Spinal cord (tissue), 10 donors: ENCODE results near the gene USP47. TPM values are rescaled to one million over a fixed set of nuclear protein-coding genes. Genes with fewer than 3 reads are reported as not detected.

Experiments used
- DNase-seq, 6 donors: peaks; one replicate each; pipeline versions ENCODE4 v3.0.0 to v3.0.0-alpha.2; 2013 to 2015; ENCODE audit warnings: low spot score in 6 of 6, low read depth in 4 of 6
- H3K27ac ChIP-seq: one replicate; pipeline ENCODE4 v1.5.1; 2013; ENCODE audit warnings: low read depth, low read length, control low read depth
- H3K27me3 ChIP-seq: one replicate; pipeline ENCODE4 v1.6.1; 2013; ENCODE audit warnings: low read length; ENCODE audit not compliant: control insufficient read depth, insufficient read depth
- H3K36me3 ChIP-seq: one replicate; pipeline ENCODE4 v1.6.1; 2013; ENCODE audit warnings: low read length; ENCODE audit not compliant: control insufficient read depth, insufficient read depth
- H3K4me1 ChIP-seq: one replicate; pipeline ENCODE4 v1.6.1; 2013; ENCODE audit warnings: low read length; ENCODE audit not compliant: control insufficient read depth, insufficient read depth
- H3K4me3 ChIP-seq: one replicate; pipeline ENCODE4 v1.5.1; 2013; ENCODE audit warnings: low read depth, low read length, control low read depth
- H3K9me3 ChIP-seq: one replicate; pipeline ENCODE4 v1.6.1; 2013; ENCODE audit warnings: low read length; ENCODE audit not compliant: control insufficient read depth, insufficient read depth
- WGBS: methylation state at CpG from one replicate; pipeline ENCODE4 v1.1.5; 2013; ENCODE audit warnings: missing lambda C conversion rate; ENCODE audit not compliant: insufficient coverage; 5-methylcytosine and 5-hydroxymethylcytosine counted together
- long read RNA-seq, 4 donors: transcript quantifications; one replicate each; lab custom pipeline, GENCODE V29; 2026
- polyA plus RNA-seq, 2 donors: library from polyadenylated mRNA; unstranded; fragments of 120-200 nt; gene quantifications; one replicate each; pipeline ENCODE4 v1.2.1, GENCODE V29; 2013; ENCODE audit not compliant: insufficient read length in 2 of 2
- total RNA-seq, 2 donors: library from RNA; depleted of rRNA in 1 of 2; stranded (reverse); fragments of 120-200 nt in 1 of 2; fragments of >200 nt in 1 of 2; gene quantifications; one replicate each; pipeline versions ENCODE4 v1.2.3 to v1.2.4, GENCODE V29; 2013 to 2014
- donor health status: healthy.

Gene USP47, protein sequence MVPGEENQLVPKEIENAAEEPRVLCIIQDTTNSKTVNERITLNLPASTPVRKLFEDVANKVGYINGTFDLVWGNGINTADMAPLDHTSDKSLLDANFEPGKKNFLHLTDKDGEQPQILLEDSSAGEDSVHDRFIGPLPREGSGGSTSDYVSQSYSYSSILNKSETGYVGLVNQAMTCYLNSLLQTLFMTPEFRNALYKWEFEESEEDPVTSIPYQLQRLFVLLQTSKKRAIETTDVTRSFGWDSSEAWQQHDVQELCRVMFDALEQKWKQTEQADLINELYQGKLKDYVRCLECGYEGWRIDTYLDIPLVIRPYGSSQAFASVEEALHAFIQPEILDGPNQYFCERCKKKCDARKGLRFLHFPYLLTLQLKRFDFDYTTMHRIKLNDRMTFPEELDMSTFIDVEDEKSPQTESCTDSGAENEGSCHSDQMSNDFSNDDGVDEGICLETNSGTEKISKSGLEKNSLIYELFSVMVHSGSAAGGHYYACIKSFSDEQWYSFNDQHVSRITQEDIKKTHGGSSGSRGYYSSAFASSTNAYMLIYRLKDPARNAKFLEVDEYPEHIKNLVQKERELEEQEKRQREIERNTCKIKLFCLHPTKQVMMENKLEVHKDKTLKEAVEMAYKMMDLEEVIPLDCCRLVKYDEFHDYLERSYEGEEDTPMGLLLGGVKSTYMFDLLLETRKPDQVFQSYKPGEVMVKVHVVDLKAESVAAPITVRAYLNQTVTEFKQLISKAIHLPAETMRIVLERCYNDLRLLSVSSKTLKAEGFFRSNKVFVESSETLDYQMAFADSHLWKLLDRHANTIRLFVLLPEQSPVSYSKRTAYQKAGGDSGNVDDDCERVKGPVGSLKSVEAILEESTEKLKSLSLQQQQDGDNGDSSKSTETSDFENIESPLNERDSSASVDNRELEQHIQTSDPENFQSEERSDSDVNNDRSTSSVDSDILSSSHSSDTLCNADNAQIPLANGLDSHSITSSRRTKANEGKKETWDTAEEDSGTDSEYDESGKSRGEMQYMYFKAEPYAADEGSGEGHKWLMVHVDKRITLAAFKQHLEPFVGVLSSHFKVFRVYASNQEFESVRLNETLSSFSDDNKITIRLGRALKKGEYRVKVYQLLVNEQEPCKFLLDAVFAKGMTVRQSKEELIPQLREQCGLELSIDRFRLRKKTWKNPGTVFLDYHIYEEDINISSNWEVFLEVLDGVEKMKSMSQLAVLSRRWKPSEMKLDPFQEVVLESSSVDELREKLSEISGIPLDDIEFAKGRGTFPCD (N-terminal part only)
- 100 to 1,000 TPM in 1 of 2 donors, 10 to 100 TPM in 1; 91.4 to 119 TPM for total RNA-seq
- 10 to 100 TPM; 74.2 to 89.1 TPM for polyA plus RNA-seq
- long read RNA-seq, donor 1, full-length matches to known transcripts = 2 of 261 reads
- long read RNA-seq, donor 1, partial matches to known transcripts = 172 of 261 reads
- long read RNA-seq, donor 1, other reads (novel, unspliced or antisense) = 87 of 261 reads
- long read RNA-seq, donor 2, partial matches to known transcripts = 0 of 2 reads
- long read RNA-seq, donor 2, other reads (novel, unspliced or antisense) = 0 of 2 reads
- long read RNA-seq, donor 3, full-length matches to known transcripts = 2 of 2 reads
- long read RNA-seq, donor 3, partial matches to known transcripts = 0 of 2 reads
- long read RNA-seq, donor 3, other reads (novel, unspliced or antisense) = 0 of 2 reads
- long read RNA-seq, donor 4, full-length matches to known transcripts = 11 of 51 reads
- long read RNA-seq, donor 4, partial matches to known transcripts = 40 of 51 reads
- long read RNA-seq, donor 4, other reads (novel, unspliced or antisense) = 0 of 51 reads

DNA sequence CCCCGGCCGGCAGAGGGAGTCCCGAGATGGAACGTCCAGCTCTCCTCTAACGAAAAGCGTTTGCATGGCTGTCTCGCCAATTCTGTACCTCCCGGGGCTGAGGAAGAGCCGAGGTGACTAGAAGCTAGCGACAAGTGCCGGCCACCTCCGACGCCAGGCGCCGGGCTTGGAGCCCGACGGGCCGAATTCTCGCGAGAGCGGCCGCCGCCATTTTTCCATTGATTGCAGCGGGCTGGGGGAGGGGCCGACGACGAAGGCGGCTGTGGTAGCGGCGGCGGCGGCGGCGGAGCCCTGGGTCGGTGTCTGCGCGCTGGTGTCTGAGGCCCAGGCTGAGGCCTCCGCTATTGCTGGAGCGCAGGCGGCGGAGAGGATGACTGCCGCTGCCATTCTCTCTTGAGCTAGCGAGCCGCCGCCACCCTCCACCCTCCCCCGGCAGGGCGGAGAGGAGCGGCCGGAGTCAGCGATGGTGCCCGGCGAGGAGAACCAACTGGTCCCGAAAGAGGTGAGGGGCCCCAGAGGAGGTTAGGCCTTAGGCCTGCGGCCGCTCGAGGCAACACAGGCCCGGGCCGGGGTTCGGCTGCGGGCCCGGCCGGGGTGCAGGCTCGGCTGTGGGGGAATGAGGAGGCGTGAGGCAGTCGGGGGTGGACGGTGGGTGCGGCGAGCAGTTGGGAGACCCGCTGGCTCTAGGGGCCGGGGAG, at the start of gene USP47:
USP47 (plus strand) TSS at position 250 of the 698 bp plus-strand sequence; CDS start at position 464, 214 bp downstream.
- DNase-seq = peak; percentile 83 to 97 (median 87)
- H3K27ac ChIP-seq = peak within 1 kb of the TSS; percentile 99

GRCh38 chr11:11793073-11793472, 48.7 kb upstream of the USP47 start:
- WGBS = 60% methylated on average over 1 of the region's 2 CpGs

More for the DNA sequence above, at the start of gene USP47:
- Histone ChIP-seq H3K36me3 (no peaks in the 10 kb centered on the region), H3K4me3 (peak within 1 kb of the TSS; percentile 80), H3K4me1 (peaks cover 7% of the 10 kb centered on the region), H3K9me3 (no peaks in the 10 kb centered on the region), H3K27me3 (no peaks in the 10 kb centered on the region)
- under 1% methylated on average over 70 of the region's 70 CpGs for WGBS

GRCh38 chr11:11798586-11799438, 43.0 kb upstream of the USP47 start:
- Histone ChIP-seq H3K4me3 (no peak overlapping the region), H3K27me3 (no peaks in the 10 kb centered on the region), H3K4me1 (no peaks in the 10 kb centered on the region), H3K27ac (no peak overlapping the region), H3K36me3 (no peaks in the 10 kb centered on the region), H3K9me3 (no peaks in the 10 kb centered on the region)
- WGBS = 100% methylated on average over 1 of the region's 5 CpGs
- DNase-seq = peak in 5 of 6 donors; percentile 47 to 92 (median 53)

More at GRCh38 chr11:11793073-11793472, 48.7 kb upstream of the USP47 start:
- Histone ChIP-seq H3K27ac (no peak overlapping the region), H3K4me3 (no peak overlapping the region), H3K9me3 (no peaks in the 10 kb centered on the region), H3K27me3 (no peaks in the 10 kb centered on the region), H3K4me1 (no peaks in the 10 kb centered on the region), H3K36me3 (no peaks in the 10 kb centered on the region)
- no peak for DNase-seq

- H3K9me3 ChIP-seq = no peaks in the 10 kb centered on the region
- H3K36me3 ChIP-seq = no peaks in the 10 kb centered on the region
- H3K27me3 ChIP-seq = no peaks in the 10 kb centered on the region
- no peak overlapping the region for H3K4me3 ChIP-seq
- DNase-seq = no peak
- no peak overlapping the region for H3K27ac ChIP-seq
- no CpG with 5 or more reads among the region's 1 CpG for WGBS
- no peaks in the 10 kb centered on the region for H3K4me1 ChIP-seq
These were observed 36.5 kb upstream of the USP47 start for GRCh38 chr11:11805228-11805627.

- Histone ChIP-seq H3K9me3 (no peaks in the 10 kb centered on the region), H3K27ac (peak overlapping the region; percentile 3), H3K27me3 (no peaks in the 10 kb centered on the region), H3K4me3 (no peak overlapping the region), H3K4me1 (no peaks in the 10 kb centered on the region), H3K36me3 (no peaks in the 10 kb centered on the region)
- DNase-seq = no peak
- WGBS = 100% methylated on average over 1 of the region's 3 CpGs
These were observed 35.7 kb upstream of the USP47 start for GRCh38 chr11:11806074-11806473.

DNA sequence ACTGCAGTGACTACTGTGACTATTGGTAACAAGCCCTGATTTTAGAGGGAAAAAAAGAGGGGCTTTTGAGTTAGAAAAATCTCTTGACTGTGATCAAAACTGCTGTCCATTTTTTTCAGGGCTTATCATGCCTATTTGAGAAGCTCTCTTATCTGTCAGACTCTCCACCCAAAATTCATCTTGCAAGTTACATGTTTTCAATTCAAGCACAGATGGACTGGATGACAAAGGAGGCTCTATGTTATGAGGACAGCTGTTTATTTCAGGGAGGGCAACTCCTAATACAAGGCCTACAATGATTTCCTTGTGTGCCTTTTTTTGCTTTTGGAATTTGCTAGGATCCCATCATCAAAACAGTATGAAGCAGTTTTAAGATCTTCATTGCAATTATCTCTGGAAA, 35.2 kb upstream of the USP47 start:
- no peaks in the 10 kb centered on the region for H3K36me3 ChIP-seq
- no peaks in the 10 kb centered on the region for H3K9me3 ChIP-seq
- H3K4me3 ChIP-seq = no peak overlapping the region
- H3K4me1 ChIP-seq = no peaks in the 10 kb centered on the region
- H3K27me3 ChIP-seq = no peaks in the 10 kb centered on the region
- DNase-seq = peak in 1 of 6 donors; percentile 44
- peak overlapping the region; percentile 42 for H3K27ac ChIP-seq

DNA sequence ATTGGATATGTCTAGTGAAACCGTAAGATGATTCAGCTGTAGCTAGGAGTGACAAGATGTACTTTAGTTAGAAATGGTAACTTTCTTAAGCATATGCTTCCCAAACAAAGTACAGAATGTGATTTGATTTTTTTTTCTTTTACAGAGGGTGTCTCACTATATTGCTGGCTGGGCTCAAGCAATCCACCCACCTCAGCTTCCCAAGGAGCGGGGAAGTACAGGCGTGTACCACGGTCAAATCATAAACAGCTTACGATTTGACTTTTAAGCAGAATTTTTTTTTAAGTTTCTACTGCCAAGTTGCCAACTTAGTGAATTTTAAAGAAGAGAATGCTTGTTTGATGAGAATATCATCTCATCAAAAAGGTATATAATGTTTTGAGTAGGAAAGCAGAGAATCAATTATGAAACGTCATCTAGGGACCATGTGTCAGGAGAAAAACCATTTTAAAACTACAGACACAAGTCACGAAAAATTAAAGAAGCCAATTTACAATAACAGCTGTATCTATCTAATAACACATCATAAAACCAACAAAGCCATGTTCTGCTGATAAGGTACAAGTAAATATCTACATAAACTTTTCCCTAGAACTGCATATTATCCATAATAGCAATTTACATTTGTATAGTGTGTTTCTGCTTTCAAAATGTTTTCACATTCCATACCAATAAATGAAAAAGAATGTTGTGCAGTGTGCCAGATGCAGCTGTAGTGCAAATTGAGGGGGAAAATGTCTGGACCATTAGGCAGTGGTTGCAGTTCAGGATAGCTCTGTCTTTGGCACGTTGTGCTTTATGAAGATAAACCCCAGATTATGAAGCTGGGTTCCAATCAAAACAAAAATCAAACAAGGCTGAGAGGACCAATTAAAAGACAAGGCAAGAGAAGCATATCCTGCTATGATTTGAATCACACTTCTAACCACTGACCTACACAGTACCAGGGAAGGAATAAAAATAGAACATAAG, 33.7 kb upstream of the USP47 start:
- no peak for DNase-seq
- no CpG with 5 or more reads among the region's 8 CpGs for WGBS
- no peaks in the 10 kb centered on the region for H3K36me3 ChIP-seq
- H3K27ac ChIP-seq = no peak overlapping the region
- H3K27me3 ChIP-seq = no peaks in the 10 kb centered on the region
- H3K4me3 ChIP-seq = no peak overlapping the region
- no peaks in the 10 kb centered on the region for H3K4me1 ChIP-seq
- H3K9me3 ChIP-seq = no peaks in the 10 kb centered on the region
